DMS53 treated with DMSO at 0.1 percent for 48 hours (cell line): ENCODE results near the gene IMMP2L.
A peak's percentile ranks its signal among the peaks of the same experiment; 100 is the strongest.
"Not testable (repeated sequence)": the region's sequence is repeated elsewhere in the genome, so short reads cannot be mapped to it uniquely, and the experiment has no call there.

Experiments
- DNase-seq: peaks from one replicate; lab custom pipeline; 2025; ENCODE audit not compliant: unreplicated experiment; lab: John Stamatoyannopoulos, UW

IMMP2L gene

GRCh38 chr7:111346219-111346618 is 216.1 kb downstream of the IMMP2L start:
- DNase-seq: no peak

- no peak for DNase-seq
These were observed 219.3 kb downstream of the IMMP2L start for GRCh38 chr7:111343017-111343416.

GRCh38 chr7:111339006-111339405 is 223.3 kb downstream of the IMMP2L start:
- no peak for DNase-seq

DNA sequence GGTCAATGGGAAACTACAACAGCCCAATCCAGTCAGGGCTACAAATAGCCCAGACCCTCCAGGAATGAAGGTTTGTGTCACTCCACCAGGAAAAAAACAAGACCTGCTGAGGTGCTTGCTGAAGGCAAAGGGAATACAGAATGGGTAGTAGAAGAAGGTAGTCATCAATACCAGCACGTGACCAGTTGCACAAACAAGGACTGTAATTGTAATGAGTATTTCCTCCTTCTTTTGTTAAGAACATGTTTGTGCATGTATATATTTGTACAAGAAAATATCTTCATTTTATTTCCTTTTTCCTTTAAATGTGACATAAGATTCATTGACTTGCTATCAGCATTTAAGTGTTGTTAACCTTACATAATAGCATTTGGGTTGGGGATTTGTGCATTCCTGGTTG is 229.3 kb downstream of the IMMP2L start:
- DNase-seq: peak; percentile 22

GRCh38 chr7:111330235-111330523 is 232.1 kb downstream of the IMMP2L start:
- DNase-seq: no peak

DNA sequence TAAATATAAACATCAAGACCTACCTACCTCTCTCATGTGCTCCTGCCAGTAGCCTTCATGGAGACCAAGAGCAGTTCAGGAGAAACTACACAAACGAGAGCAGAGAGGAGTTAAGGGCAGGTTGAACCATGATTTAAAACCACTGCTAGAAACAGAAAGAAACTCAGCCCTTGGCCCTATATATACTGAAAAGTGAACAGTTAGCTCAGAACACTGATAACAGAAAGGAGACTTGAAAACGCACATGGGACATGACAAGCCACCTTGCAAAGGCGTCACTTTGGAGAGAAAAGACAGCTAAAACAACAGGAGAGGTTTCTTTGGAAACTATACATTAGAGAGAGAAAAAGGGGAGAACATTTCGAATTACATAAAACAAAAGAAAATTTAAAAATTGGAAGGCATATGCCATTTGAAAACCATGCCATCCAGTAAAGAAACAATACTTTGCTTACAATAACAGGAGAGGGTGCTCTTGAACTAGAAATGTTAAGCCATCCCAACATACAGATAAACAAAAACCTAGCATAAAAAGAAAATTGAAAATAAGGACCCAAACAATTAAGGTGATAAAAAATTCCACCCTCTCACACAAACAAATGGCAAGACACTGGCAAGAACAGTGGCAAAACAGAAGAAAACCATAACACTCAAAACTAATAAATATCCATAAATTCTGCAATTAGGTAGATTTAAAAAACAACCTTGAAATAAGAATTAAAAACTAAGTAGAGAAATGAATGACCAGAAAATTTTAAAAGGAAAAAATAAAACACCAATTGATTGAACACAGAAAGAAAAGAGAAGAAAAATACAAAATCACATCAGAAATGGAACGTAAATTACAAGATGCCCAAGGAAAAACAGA is 232.7 kb downstream of the IMMP2L start:
- no peak for DNase-seq

- no peak for DNase-seq
These were observed 233.8 kb downstream of the IMMP2L start for GRCh38 chr7:111328487-111328886.

- DNase-seq: no peak
These were observed 237.5 kb downstream of the IMMP2L start for GRCh38 chr7:111324776-111325175.

- DNase-seq: no peak
These were observed 238.1 kb downstream of the IMMP2L start for GRCh38 chr7:111324228-111324627.

DNA sequence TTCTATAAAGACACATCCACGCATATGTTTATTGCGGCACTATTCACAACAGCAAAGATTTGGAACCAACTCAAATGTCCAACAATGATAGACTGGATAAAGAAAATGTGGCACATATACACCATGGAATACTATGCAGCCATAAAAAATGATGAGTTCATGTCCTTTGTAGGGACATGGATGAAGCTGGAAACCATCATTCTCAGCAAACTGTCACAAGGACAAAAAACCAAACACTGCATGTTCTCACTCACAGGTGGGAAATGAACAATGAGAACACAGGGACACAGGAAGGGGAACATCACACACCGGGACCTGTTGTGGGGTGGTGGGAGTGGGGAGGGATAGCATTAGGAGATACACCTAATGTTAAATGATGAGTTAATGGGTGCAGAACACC is 238.6 kb downstream of the IMMP2L start:
- DNase-seq: not testable (repeated sequence)

DNA sequence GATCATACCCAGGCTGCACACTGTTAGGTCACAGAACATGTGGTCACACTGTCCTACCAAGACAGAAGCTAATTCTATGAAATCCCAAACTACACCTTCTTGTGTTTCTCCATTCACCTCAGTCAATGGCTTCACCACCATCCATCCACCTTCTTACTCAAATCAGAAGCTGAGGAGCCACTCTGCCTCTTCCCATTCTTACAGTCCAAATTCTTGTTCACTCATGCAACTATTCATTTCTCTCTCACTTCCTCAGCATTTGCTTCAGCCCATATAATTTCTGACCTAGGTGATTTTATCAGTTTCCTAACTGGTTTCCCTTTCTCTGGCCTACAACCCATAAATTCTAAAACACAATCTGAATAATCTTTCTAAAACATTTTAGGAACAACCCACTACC is 242.2 kb downstream of the IMMP2L start:
- DNase-seq: no peak

- no peak for DNase-seq
These were observed 249.3 kb downstream of the IMMP2L start for GRCh38 chr7:111312966-111313365.

GRCh38 chr7:111308691-111309090 is 253.6 kb downstream of the IMMP2L start:
- no peak for DNase-seq

DNA sequence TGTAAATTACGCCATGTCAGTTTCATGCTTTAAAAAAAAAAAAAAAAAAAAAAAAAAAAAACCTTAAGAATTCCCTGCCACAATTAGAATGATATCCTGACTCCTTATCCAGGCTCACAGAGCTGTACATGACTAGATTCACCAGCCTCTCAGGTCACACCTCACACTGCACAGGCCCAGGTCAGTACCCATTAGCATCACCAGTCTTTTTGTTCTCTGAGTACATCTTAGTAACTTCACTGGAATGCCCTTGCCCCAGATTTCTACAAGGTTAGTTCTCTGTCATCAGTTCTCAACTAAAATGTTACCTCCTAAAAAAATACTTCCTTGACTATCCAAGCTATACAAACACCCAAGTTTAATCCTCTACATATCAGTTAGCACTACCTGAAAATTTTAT is 260.4 kb downstream of the IMMP2L start:
- DNase-seq: no peak

DNA sequence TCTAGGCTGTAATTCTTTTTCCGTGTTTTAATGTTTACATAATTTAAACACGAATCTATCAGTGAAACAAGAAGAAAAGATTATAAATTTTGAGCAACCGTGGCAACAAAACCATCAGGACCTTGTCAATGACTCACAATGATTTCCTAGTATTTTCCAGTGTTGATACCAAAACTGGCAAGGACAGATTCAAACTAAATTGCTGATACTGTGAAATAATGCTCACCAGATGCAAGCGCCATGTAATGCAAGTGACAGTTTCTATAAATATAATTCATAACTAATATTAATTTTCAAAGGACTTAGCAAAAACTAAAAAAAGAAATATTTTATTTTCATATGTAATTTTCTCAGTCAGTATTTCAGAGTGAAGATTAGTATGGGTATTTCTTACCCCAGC is 267.8 kb downstream of the IMMP2L start:
- DNase-seq: no peak

DNA sequence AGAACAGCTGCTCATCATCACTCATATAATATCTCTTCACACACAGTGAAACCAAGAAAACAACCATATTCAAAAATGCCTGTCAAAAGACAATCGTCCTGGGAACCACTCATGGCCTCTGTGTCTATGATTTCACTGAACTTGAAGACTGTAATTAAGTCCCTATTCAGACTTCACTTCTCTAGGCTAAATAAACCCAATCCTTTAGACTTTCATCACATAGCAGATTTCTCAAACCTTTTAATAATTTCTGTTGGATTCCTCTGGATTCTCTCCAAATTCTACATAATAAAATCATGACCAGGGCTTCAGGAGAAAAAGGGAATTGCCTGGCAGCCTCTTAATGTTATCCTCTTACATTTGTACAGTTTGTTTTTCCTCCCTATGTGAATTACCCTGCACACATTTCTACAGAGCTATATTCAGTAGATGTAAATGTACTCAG is 270.2 kb downstream of the IMMP2L start:
- DNase-seq: no peak

DNA sequence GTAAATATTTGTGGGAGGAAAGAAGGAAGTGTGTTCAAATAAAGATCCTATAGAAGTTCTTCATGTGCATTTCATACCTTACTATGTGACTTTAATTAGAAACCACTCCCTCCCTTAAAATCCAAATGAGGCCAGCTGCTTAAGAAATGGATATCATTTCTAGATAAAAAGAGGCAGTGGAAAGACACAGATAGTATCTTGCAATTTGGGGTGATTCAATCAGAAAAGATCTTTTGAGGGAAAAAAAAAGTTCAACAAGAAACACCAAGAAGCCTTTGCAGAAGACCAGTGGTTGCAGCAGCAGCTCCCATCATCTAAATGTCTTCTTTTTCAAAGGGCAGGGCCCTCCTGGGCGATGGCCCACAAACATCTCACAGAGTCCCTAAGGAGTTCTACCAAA is 271.3 kb downstream of the IMMP2L start:
- no peak for DNase-seq

GRCh38 chr7:111290419-111290818 is 271.9 kb downstream of the IMMP2L start:
- no peak for DNase-seq

DNA sequence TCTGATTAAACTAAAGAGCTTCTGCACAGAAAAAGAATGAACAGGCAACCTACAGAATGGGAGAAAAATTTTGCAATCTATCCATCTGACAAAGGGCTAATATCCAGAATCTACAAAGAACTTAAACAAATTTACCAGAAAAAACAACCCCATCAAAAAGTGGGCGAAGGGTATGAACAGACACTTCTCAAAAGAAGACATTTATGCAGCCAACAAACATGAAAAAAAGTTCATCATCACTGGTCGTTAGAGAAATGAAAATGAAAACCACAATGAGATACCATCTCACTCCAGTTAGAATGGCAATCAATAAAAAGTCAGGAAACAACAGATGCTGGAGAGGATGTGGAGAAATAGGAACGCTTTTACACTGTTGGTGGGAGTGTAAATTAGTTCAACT is 273.9 kb downstream of the IMMP2L start:
- not testable (repeated sequence) for DNase-seq

DNA sequence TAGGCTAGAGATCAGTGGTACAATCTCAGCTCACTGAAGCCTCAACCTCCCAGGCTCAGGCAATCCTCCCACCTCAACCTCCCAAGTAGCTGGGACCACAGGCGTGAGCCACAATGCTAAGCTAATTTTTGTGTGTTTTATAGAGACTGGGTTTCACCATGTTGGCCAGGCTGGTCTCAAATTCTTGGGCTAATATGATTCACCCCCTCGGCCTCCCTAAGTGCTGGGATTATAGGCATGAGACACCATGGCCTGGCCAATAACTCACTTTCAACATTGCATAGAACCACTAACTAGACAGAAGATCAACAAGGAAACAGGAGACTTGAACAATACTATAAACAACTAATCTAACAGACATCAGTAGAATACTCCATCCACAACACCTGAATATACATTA is 279.7 kb downstream of the IMMP2L start:
- no peak for DNase-seq

DNA sequence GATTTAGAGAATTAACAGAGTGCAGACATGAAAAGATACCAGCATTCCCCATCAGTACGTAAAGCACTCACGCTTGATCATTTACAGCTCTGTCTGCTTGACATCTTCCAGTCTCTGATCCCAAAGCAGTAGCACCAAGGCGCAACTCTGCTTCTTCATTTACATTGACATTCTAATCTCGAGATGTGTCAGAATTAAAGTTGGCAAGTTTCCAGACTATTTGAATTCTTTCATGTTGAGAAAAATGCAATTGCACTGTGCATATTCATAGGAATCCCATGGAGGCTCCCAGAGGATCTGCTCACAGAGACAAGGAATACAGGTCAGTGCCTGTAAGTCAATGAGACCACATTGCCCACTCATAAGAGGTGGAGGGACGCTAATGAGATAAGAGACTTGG is 287.4 kb downstream of the IMMP2L start:
- no peak for DNase-seq

- no peak for DNase-seq
These were observed 290.2 kb downstream of the IMMP2L start for GRCh38 chr7:111272092-111272491.

DNA sequence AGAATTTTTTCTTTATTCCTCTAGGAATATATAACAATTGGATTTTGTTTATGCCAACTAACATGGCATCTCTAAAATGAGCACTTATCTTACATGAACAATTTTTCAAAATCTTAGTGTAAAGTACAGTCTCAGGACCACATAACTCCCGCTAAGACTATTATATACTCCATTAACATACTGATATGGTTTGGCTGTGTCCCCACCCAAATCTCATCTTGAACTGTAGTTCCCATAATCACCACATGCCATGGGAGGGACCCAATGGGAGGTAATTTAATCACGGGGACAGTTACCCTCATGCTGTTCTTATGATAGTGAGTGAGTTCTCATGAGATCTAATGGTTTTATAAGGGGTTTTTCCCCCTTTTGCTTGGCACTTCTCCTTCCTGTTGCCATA is 291.5 kb downstream of the IMMP2L start:
- not testable (repeated sequence) for DNase-seq
